ENCODE results near the gene RCAN2. TPM values are rescaled to one million over a fixed set of nuclear protein-coding genes. Genes with fewer than 3 reads are reported as not detected.

Gene RCAN2
- total and polyA plus RNA-seq, 8 donors: 2.5 to 35.8 (median 3.1) TPM

GRCh38 chr6:46320505-46320904 is 170.7 kb downstream of the RCAN2 start:
- no peak overlapping the region for H3K27ac ChIP-seq
- TF ChIP-seq, protein P1, sequence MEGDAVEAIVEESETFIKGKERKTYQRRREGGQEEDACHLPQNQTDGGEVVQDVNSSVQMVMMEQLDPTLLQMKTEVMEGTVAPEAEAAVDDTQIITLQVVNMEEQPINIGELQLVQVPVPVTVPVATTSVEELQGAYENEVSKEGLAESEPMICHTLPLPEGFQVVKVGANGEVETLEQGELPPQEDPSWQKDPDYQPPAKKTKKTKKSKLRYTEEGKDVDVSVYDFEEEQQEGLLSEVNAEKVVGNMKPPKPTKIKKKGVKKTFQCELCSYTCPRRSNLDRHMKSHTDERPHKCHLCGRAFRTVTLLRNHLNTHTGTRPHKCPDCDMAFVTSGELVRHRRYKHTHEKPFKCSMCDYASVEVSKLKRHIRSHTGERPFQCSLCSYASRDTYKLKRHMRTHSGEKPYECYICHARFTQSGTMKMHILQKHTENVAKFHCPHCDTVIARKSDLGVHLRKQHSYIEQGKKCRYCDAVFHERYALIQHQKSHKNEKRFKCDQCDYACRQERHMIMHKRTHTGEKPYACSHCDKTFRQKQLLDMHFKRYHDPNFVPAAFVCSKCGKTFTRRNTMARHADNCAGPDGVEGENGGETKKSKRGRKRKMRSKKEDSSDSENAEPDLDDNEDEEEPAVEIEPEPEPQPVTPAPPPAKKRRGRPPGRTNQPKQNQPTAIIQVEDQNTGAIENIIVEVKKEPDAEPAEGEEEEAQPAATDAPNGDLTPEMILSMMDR (IDR thresholded peaks at IDR 0.05): no peak
- H3K4me1 ChIP-seq: no peaks in the 10 kb centered on the region
- ATAC-seq (no peak), DNase-seq (no peak)
- H3K27me3 ChIP-seq: no peaks in the 10 kb centered on the region
- no peaks in the 10 kb centered on the region for H3K36me3 ChIP-seq
- intact Hi-C loops (cut with DNase I): no loop called here
- H3K9me3 ChIP-seq: no peaks in the 10 kb centered on the region
- no peak overlapping the region for H3K4me3 ChIP-seq

GRCh38 chr6:46315589-46315988 is 175.7 kb downstream of the RCAN2 start:
- Histone ChIP-seq H3K27ac (no peak overlapping the region), H3K4me3 (no peak overlapping the region), H3K4me1 (no peaks in the 10 kb centered on the region), H3K27me3 (no peaks in the 10 kb centered on the region), H3K36me3 (no peaks in the 10 kb centered on the region), H3K9me3 (no peaks in the 10 kb centered on the region)
- no peak for DNase-seq
- no peak for ATAC-seq
- intact Hi-C loops (cut with DNase I): no loop called here
- TF ChIP-seq, protein P1 (IDR thresholded peaks at IDR 0.05): no peak

DNA sequence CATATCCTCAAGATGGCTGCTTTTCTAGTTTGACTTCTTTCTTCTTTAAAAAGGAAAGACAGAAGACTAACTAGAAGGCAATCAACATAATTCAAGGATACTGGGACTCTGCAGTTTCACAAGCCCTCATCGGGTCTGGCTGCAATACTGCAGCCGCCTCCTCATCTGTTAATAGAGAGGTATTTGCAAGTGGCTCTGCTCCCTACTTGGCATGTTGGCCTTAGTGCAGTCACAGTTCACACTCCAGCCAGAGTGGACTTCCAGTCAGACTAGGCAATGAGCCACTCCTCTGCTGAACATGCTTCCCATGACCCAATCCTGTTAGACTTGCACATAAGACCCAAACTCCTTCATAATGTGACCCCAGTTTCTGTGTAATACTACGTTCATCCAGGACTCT is 178.6 kb downstream of the RCAN2 start:
- no peaks in the 10 kb centered on the region for H3K9me3 ChIP-seq
- H3K27ac ChIP-seq: no peak overlapping the region
- H3K4me1 ChIP-seq: no peaks in the 10 kb centered on the region
- ATAC-seq (no peak), DNase-seq (no peak)
- no peak overlapping the region for H3K4me3 ChIP-seq
- no peaks in the 10 kb centered on the region for H3K36me3 ChIP-seq
- no peaks in the 10 kb centered on the region for H3K27me3 ChIP-seq
- TF ChIP-seq, protein P1 (IDR thresholded peaks at IDR 0.05): no peak
- intact Hi-C loops (cut with DNase I): no loop called here

DNA sequence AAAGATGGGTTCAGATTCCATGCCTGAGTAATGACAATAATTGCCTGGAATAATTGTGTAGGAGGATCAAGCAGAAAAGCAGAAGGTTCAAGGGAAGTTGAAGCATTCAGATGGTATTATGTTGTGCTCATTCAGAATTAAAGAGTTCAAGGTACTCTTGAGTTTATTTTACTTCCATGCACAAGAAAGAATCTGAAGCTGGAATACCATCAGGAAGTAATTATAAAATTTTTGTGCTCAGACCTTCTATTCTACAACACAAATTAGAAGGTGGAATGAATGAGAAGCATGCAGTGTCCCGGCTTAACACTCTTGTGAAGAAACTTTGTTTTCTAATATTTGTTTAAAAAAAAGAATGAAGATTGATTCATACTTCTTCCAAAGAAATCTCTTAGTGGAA is 181.1 kb downstream of the RCAN2 start:
- no peak overlapping the region for H3K4me3 ChIP-seq
- ATAC-seq (no peak), DNase-seq (no peak)
- H3K27me3 ChIP-seq: no peaks in the 10 kb centered on the region
- TF ChIP-seq, protein P1 (IDR thresholded peaks at IDR 0.05): no peak
- no peaks in the 10 kb centered on the region for H3K9me3 ChIP-seq
- intact Hi-C loops (cut with DNase I): no loop called here
- no peaks in the 10 kb centered on the region for H3K4me1 ChIP-seq
- no peak overlapping the region for H3K27ac ChIP-seq
- no peaks in the 10 kb centered on the region for H3K36me3 ChIP-seq

DNA sequence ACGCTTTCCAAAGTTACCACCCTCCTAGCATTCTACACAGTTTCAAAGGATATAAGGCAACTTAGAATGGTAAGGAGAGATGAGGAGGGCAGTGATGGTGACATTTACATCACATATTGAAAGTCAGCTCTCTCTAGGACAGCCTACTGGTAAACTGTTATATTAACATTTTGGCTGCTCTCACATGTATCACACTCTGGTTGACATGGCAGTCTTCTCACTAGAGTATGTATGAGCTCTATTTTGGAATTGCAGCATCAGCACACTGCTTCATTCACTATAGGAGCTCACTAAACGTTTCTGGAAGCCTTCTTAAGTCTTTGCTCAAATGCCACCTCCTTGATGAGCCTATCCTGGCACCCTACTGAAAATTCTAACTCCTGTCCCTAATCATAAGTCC is 184.8 kb downstream of the RCAN2 start:
- Histone ChIP-seq H3K4me1 (no peaks in the 10 kb centered on the region), H3K27me3 (no peaks in the 10 kb centered on the region), H3K36me3 (no peaks in the 10 kb centered on the region), H3K4me3 (no peak overlapping the region), H3K27ac (no peak overlapping the region), H3K9me3 (no peaks in the 10 kb centered on the region)
- DNase-seq (no peak), ATAC-seq (no peak)
- TF ChIP-seq, protein P1 (IDR thresholded peaks at IDR 0.05): no peak
- intact Hi-C loops (cut with DNase I): no loop called here
